Measurements from ENCODE around the gene CHGA.

CHGA gene

GRCh38 chr14:92929689-92930608 lies 7.0 kb downstream of the CHGA start:
- H3K4me3 ChIP-seq (ENCODE audit: low read length) = no peak overlapping the region
- TF ChIP-seq ZNF274 (IDR thresholded peaks at IDR 0.05; ENCODE audit: low read depth, low read length) = no peak

- TF ChIP-seq ZNF274 (IDR thresholded peaks at IDR 0.05; ENCODE audit: low read depth, low read length) = no peak
- no peak overlapping the region for H3K4me3 ChIP-seq (ENCODE audit: low read length)
Observed at GRCh38 chr14:92930737-92931602, 8.0 kb downstream of the CHGA start.

- no peak for TF ChIP-seq ZNF274 (IDR thresholded peaks at IDR 0.05; ENCODE audit: low read depth, low read length)
- H3K4me3 ChIP-seq (ENCODE audit: low read length) = no peak overlapping the region
Observed at GRCh38 chr14:92931681-92932447, 8.9 kb downstream of the CHGA start.

- no peak overlapping the region for H3K4me3 ChIP-seq (ENCODE audit: low read length)
- no peak for TF ChIP-seq ZNF274 (IDR thresholded peaks at IDR 0.05; ENCODE audit: low read depth, low read length)
Observed at GRCh38 chr14:92932448-92933395, 9.8 kb downstream of the CHGA start.

- H3K4me3 ChIP-seq (ENCODE audit: low read length) = no peak overlapping the region
- TF ChIP-seq ZNF274 (IDR thresholded peaks at IDR 0.05; ENCODE audit: low read depth, low read length) = no peak
Observed at GRCh38 chr14:92933481-92933880, 10.5 kb downstream of the CHGA start.

GRCh38 chr14:92934196-92935085 lies 11.5 kb downstream of the CHGA start:
- no peak for TF ChIP-seq ZNF274 (IDR thresholded peaks at IDR 0.05; ENCODE audit: low read depth, low read length)

GRCh38 chr14:92935446-92935845 lies 12.5 kb downstream of the CHGA start:
- no peak overlapping the region for H3K4me3 ChIP-seq (ENCODE audit: low read length)
- no peak for TF ChIP-seq ZNF274 (IDR thresholded peaks at IDR 0.05; ENCODE audit: low read depth, low read length)

More at GRCh38 chr14:92934196-92935085, 11.5 kb downstream of the CHGA start:
- H3K4me3 ChIP-seq (ENCODE audit: low read length) = no peak overlapping the region

- no peak for TF ChIP-seq ZNF274 (IDR thresholded peaks at IDR 0.05; ENCODE audit: low read depth, low read length)
- H3K4me3 ChIP-seq (ENCODE audit: low read length) = no peak overlapping the region
Observed at GRCh38 chr14:92936085-92936484, 13.1 kb downstream of the CHGA start.

- no peak overlapping the region for H3K4me3 ChIP-seq (ENCODE audit: low read length)
- TF ChIP-seq ZNF274 (IDR thresholded peaks at IDR 0.05; ENCODE audit: low read depth, low read length) = no peak
Observed at GRCh38 chr14:92937051-92937937, 14.3 kb downstream of the CHGA start.

GRCh38 chr14:92938235-92938875 lies 15.4 kb downstream of the CHGA start:
- TF ChIP-seq ZNF274 (IDR thresholded peaks at IDR 0.05; ENCODE audit: low read depth, low read length) = no peak

More at GRCh38 chr14:92938235-92938875, 15.4 kb downstream of the CHGA start:
- no peak overlapping the region for H3K4me3 ChIP-seq (ENCODE audit: low read length)
